Tibial artery (tissue), 4 donors: ENCODE measurements around the gene EPG5.

ENCODE experiments used
- DNase-seq, 2 donors: peaks; one replicate each; pipeline ENCODE4 v3.0.0-alpha.2; 2019
- H3K27ac ChIP-seq, 2 donors: fragments of 200-600 bp; sonication (generic) in 1 of 2; 1 replicate in 1 of 2; 2 replicates in 1 of 2; pipeline ENCODE4 v1.5.1; 2018 to 2019; ENCODE audit warnings: mild to moderate bottlenecking in 1 of 2
- H3K27me3 ChIP-seq, 2 donors: fragments of 200-600 bp; sonication (generic) in 1 of 2; one replicate each; pipeline versions ENCODE4 v1.5.1 to v1.6.0; 2016 to 2019
- H3K36me3 ChIP-seq, 3 donors: fragments of 200-600 bp; sonication (generic) in 2 of 3; one replicate each; pipeline ENCODE4 v1.5.1; 2016 to 2019; ENCODE audit warnings: mild to moderate bottlenecking in 2 of 3
- H3K4me1 ChIP-seq, 4 donors: fragments of 200-600 bp; sonication (generic) in 2 of 4; 1 replicate in 3 of 4; 2 replicates in 1 of 4; pipeline ENCODE4 v1.5.1; 2016 to 2019
- H3K4me3 ChIP-seq, 2 donors: fragments of 200-600 bp; sonication (generic) in 1 of 2; 1 replicate in 1 of 2; 2 replicates in 1 of 2; pipeline ENCODE4 v1.5.1; 2018 to 2019; ENCODE audit warnings: mild to moderate bottlenecking in 2 of 2
- H3K9me3 ChIP-seq, 3 donors: fragments of 200-600 bp; sonication (generic) in 1 of 3; one replicate each; pipeline ENCODE4 v1.5.1; 2016 to 2019
- intact Hi-C: fragments of 100-400 bp; cut with DNase I; formaldehyde crosslinking; loops from one replicate; pipeline ENCODE4 v1.15.0; 2023; ENCODE audit warnings: low total_unique reads
- TF ChIP-seq, protein P1 (sequence below), 2 experiments: fragments of 200-600 bp in 1 of 2; fragments of 450-650 bp in 1 of 2; IDR thresholded peaks; one replicate each; pipeline ENCODE4 v1.5.1; 2017 to 2019; ENCODE audit warnings: antibody characterized with exemption in 2 of 2, mild to moderate bottlenecking in 1 of 2, moderate library complexity in 1 of 2

EPG5 gene

GRCh38 chr18:45876161-45876560 lies 91.0 kb downstream of the EPG5 start:
- Histone ChIP-seq H3K9me3 (no peaks in the 10 kb centered on the region), H3K27me3 (no peaks in the 10 kb centered on the region), H3K36me3 (peaks cover 28 to 74% (median 48%) of the 10 kb centered on the region in 3 donors), H3K4me1 (no peaks in the 10 kb centered on the region), H3K27ac (no peak overlapping the region), H3K4me3 (no peak overlapping the region)
- intact Hi-C loops: no loop called here
- DNase-seq: no peak
- TF ChIP-seq, protein P1, sequence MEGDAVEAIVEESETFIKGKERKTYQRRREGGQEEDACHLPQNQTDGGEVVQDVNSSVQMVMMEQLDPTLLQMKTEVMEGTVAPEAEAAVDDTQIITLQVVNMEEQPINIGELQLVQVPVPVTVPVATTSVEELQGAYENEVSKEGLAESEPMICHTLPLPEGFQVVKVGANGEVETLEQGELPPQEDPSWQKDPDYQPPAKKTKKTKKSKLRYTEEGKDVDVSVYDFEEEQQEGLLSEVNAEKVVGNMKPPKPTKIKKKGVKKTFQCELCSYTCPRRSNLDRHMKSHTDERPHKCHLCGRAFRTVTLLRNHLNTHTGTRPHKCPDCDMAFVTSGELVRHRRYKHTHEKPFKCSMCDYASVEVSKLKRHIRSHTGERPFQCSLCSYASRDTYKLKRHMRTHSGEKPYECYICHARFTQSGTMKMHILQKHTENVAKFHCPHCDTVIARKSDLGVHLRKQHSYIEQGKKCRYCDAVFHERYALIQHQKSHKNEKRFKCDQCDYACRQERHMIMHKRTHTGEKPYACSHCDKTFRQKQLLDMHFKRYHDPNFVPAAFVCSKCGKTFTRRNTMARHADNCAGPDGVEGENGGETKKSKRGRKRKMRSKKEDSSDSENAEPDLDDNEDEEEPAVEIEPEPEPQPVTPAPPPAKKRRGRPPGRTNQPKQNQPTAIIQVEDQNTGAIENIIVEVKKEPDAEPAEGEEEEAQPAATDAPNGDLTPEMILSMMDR (IDR thresholded peaks at IDR 0.05): no peak

- peaks cover 36 to 84% (median 60%) of the 10 kb centered on the region in 3 donors for H3K36me3 ChIP-seq
- no peak overlapping the region for H3K4me3 ChIP-seq
- H3K27ac ChIP-seq: no peak overlapping the region
- no peaks in the 10 kb centered on the region for H3K4me1 ChIP-seq
- H3K9me3 ChIP-seq: no peaks in the 10 kb centered on the region
- intact Hi-C loops: no loop called here
- TF ChIP-seq, protein P1 (IDR thresholded peaks at IDR 0.05): no peak
- no peaks in the 10 kb centered on the region for H3K27me3 ChIP-seq
- DNase-seq: no peak
Measured at GRCh38 chr18:45874491-45875184, 92.5 kb downstream of the EPG5 start.

GRCh38 chr18:45871431-45872084 lies 95.6 kb downstream of the EPG5 start:
- peaks cover 32 to 80% (median 68%) of the 10 kb centered on the region in 3 donors for H3K36me3 ChIP-seq
- no peak for DNase-seq
- H3K27me3 ChIP-seq: no peaks in the 10 kb centered on the region
- no peak overlapping the region for H3K27ac ChIP-seq
- H3K4me1 ChIP-seq: no peaks in the 10 kb centered on the region
- no peaks in the 10 kb centered on the region for H3K9me3 ChIP-seq
- no peak overlapping the region for H3K4me3 ChIP-seq
- TF ChIP-seq, protein P1 (IDR thresholded peaks at IDR 0.05): no peak
- intact Hi-C loops: no loop called here

GRCh38 chr18:45870419-45870818 lies 96.7 kb downstream of the EPG5 start:
- TF ChIP-seq, protein P1 (IDR thresholded peaks at IDR 0.05): no peak
- Histone ChIP-seq H3K27ac (no peak overlapping the region), H3K4me3 (no peak overlapping the region), H3K9me3 (no peaks in the 10 kb centered on the region), H3K4me1 (no peaks in the 10 kb centered on the region), H3K36me3 (peaks cover 37 to 82% (median 71%) of the 10 kb centered on the region in 3 donors), H3K27me3 (no peaks in the 10 kb centered on the region)
- no peak for DNase-seq
- intact Hi-C loops: no loop called here

GRCh38 chr18:45865466-45865865 lies 101.7 kb downstream of the EPG5 start:
- intact Hi-C loops: no loop called here
- no peaks in the 10 kb centered on the region for H3K9me3 ChIP-seq
- no peak for DNase-seq
- H3K27me3 ChIP-seq: no peaks in the 10 kb centered on the region
- TF ChIP-seq, protein P1 (IDR thresholded peaks at IDR 0.05): no peak
- H3K36me3 ChIP-seq: peaks cover 53 to 81% (median 72%) of the 10 kb centered on the region in 3 donors
- no peaks in the 10 kb centered on the region for H3K4me1 ChIP-seq
- no peak overlapping the region for H3K27ac ChIP-seq
- no peak overlapping the region for H3K4me3 ChIP-seq
